GM21737 (cell line): ENCODE data around the gene NUTM2B.
"Not testable (repeated sequence)": the region's sequence is repeated elsewhere in the genome, so short reads cannot be mapped to it uniquely, and the experiment has no call there.

Experiments used
- ATAC-seq: cut with Tn5 transposase; IDR thresholded peaks from one replicate; pipeline ENCODE4 v1.9.1; 2021; ENCODE audit warnings: mild to moderate bottlenecking, moderate library complexity; ENCODE audit not compliant: unreplicated experiment

NUTM2B gene, protein sequence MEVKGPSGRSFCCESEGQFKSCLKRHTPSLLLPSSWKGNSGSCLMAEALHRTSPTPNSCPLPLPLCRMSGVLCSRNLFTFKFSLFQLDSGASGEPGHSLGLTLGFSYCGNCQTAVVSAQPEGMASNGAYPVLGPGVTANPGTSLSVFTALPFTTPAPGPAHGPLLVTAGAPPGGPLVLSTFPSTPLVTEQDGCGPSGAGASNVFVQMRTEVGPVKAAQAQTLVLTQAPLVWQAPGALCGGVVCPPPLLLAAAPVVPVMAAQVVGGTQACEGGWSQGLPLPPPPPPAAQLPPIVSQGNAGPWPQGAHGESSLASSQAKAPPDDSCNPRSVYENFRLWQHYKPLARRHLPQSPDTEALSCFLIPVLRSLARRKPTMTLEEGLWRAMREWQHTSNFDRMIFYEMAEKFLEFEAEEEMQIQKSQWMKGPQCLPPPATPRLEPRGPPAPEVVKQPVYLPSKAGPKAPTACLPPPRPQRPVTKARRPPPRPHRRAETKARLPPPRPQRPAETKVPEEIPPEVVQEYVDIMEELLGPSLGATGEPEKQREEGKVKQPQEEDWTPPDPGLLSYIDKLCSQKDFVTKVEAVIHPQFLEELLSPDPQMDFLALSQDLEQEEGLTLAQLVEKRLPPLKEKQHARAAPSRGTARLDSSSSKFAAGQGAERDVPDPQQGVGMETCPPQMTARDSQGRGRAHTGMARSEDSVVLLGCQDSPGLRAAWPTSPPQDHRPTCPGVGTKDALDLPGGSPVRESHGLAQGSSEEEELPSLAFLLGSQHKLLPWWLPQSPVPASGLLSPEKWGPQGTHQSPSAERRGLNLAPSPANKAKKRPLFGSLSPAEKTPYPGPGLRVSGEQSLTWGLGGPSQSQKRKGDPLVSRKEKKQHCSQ

DNA sequence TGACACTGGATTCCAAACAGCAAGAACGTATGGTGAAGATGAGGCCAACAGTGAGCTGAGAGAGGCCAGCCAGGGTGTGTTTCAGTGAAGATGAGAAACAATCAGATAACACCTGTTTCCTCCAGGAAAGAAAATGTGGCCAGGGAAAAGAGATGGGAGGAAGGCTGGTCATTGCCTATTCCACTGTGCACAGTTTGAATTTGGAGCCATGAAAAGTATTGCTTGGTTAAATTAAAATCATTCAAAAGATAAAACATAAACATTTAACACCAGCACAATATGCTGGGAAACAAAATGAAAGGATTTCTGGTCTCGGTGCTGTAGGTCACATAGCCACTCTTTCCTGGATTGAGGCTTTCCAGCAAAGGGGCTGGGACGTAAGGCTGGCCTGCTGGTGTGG lies at the start of gene NUTM2B:
Gene NUTM2B (plus strand): TSS at position 301 of the 400 bp plus-strand sequence. CDS start 383 bp downstream, outside the sequence.
- ATAC-seq: not testable (repeated sequence)

DNA sequence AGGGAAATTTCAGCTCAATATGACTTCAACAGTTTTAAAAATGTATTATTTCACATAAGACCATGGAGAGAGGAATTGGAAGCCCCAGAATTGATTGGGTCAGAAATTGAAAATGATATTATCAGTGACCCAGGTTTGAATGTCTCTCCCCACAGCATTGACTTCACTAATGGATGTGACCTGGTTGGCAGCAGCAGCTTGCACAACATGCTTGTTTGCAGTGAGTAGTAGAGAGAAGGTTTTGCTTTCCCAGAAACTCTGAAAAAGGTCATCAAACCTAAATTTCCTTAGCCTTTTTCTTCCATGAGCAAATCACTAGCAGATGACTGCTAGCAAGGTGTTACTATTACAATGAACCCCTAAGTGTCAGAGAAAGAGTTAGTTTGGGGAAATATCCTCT lies 39.7 kb upstream of the NUTM2B start:
- not testable (repeated sequence) for ATAC-seq

DNA sequence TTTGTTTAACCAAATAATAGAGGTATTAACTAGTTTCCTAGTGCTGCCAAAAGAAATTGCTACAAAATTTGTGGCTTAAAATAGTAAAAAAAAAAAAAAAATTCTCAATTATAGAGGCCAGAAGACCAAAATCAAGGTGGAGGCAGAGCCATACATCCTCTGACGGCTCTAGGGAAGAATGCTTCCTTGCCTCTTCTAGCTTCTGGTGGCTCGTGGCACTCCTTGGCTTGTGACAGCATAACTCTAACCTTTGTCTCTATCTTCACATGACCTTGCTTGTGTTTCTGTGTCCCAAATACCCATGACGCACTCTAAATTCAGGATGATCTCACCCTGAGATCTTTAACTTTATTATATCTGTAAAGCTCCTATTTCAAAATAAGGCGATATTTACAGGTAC lies 38.3 kb upstream of the NUTM2B start:
- not testable (repeated sequence) for ATAC-seq

DNA sequence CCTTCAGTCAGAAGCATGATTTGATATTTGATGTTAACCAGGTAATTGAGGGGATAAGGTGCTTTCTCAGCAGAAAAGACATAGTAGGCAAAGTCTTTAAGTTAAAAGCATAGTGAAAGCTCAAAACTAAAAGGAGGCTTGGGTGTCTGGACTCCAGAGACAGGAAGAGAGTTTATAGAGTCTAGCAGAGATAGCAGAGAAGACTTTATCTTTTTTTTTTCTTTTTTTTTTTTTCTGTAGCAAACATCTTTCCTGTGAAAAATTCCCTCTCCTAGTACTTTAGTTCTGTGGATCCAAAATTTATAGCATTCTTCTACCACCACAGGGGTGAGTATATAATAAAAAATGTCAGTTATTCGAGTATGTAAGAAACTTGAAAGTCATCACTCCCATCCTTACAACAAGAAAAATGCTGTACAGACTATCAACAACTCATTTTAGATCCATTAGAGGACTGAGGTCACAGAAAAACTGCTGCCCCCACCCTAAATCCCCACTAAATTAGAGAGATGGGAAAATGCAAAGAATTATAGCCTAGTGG lies 33.7 kb upstream of the NUTM2B start:
- not testable (repeated sequence) for ATAC-seq

DNA sequence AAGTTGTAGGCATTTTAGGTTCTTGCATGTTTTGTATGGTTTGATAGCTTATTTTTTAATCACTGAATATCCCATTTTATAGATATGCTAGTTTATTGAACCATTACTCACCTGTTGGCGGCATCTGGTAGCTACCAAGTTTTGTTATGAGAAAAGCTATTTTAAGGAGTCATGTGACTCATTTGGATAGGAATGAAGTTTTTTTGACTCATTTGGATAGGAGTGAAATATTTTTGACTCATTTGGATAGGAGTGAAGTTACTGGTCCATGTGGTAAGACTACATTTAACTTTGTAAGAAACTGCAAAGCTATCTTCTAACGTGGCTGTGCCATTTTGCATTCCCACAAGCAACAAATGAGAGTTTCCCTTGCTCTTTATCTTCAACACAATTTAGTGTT lies 28.1 kb upstream of the NUTM2B start:
- ATAC-seq: not testable (repeated sequence)

DNA sequence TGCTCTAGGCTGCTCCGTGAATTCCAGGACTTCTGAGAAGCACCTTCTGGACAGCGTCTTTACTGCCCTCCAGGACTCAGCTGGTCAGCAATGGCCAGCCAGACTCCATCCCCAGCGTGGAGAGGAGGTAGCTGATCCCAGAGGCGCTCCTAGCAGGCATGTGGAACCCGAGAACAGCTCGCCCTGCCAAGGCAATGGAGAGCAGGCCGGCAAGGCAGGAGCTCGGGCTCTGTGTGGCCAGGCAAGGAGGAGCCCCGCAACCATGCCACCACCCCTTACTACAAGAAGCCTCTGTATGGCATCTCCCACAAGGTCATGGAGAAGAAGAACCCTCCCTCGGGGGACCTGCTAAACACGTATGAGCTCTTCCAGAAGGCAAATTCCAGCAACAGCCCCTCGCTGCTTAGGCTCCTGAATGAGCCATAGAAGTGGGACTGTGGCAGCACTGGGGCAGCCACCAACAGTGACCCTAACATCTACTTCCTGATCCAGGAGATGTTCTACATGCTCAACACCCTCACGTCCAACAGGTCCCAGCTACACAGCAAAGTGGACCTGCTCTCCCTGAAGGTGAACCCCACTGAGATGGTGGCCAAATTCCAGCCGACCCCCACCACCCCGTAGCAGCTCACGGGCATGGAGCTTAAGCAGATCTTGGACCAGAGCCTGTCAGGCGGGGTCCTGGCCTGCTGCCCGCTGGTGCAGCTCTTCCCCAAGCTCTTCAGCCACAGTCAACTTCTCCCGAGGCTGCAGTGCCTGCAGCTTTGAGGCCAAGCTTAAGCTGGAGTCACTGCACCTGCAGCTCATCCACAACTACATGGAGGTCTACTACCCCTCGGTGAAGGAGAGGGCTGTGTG lies 19.8 kb upstream of the NUTM2B start:
- not testable (repeated sequence) for ATAC-seq

DNA sequence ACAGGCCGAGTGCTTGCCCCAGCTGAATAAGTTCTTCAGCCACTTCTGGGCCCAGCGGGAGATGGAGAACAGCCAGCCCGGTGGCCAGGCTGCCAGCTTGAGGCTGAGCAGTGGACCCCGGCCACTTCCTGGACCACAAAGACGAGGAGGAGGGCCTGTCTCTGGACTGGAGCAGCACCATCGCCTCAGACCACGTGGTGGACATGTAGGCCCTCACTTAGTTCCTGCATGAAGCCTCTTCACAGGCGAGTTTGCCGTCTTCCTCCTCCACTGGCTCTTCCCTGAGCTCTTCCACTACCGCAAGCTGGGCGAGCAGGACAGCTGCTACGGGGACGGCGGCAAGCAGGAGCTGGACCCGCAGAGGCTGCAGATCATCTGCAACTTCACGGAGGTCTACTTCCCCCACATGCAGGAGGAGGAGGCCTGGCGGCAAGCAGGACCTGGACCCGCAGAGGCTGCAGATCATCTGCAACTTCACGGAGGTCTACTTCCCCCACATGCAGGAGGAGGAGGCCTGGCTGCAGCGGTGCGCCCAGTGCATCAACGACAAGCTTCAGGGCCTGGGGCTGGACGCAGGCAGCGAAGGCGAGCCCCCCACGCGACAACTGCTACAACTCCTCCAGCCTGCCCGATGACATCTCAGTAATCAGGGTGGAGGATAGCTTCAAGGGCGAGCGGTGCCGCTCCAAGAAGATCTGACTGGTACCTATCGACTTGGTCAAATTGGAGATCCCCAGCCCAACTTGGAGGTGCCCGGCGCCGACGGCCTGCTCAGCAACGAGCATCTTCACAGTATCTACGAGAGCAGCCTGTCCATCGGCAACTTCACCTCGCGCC lies 18.9 kb upstream of the NUTM2B start:
- ATAC-seq: not testable (repeated sequence)

DNA sequence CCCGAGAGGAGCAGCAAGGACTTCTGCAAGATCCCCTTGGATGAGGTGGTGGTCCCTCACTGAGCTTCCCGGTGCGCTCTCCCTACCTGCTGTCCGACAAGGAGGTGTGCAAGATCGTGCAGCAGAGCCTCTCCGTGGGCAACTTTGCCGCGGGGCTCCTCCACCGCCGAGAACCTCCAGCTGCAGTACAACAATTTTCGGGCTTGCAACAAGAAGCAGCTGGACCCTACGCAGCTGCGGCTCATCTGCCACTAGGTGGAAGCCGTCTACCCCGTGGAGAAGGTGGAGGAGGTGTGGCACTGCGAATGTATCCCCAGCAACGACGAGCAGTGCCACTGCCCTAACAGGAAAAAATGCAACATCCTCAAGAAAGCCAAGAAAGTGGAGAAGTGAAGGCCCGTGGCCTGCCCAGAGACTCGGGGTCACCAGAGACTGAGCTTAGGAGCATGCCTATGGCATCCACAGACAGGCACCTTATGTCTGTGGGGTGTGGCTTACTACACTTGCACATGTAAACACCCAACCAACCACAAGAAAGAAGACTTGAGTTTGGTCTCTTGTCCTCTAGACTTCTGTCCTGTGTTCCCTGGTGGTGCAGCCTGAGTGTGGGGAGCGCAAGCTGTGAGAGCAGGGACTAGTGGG lies 17.9 kb upstream of the NUTM2B start:
- not testable (repeated sequence) for ATAC-seq

DNA sequence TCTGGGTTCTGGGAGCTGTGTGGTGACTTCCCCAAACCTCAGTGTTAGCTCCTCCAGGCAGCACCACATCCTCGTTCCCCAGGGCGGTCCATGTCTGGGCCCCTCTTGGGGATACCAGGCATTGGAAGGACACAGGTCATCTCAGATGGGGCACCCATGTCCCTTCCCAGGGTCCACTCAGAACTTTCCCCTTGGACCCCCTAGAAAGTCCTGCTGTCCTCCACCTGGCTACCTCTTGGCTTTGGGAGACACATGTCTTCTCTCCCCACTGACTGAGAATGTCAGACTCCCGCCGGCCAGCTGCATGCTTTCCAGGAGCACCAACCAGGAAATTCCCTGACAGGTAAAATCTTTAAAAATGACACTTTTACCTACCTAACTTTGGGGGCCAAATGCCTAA lies 16.4 kb upstream of the NUTM2B start:
- ATAC-seq: not testable (repeated sequence)

DNA sequence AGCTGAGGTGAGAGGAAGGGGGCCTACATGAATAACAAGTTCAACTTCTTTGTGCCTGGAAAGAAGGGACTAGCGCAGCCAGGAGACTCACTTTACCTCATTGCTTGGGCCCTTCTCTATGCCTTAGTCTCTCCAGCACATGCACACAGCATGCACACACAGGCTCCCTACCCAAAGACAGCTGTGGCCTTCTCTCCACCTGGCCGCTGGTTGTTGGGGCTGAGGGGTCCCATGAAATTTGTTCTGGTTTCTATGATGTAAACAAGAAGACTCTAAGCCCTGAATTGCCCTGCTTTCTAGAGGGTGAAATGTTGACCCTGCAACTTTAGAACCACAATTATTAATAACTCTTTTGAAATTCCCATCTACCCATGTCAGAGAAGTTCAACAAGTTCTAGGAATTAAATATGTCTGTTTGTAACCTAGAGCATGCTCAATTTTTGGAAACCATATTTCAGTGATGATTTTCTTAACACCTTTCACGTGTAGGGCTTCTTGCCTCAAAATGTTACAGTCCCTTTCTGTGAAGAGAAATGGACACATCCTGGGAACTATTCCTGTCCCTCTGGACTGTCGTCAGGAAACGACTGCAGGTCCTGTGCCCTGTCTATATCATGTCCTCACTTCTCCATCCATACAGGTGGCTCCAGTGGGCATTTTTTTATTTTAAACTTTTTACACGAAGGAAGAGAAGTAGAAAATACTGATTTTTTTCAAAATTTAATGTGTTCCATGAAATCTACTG lies 15.4 kb upstream of the NUTM2B start:
- ATAC-seq: not testable (repeated sequence)

DNA sequence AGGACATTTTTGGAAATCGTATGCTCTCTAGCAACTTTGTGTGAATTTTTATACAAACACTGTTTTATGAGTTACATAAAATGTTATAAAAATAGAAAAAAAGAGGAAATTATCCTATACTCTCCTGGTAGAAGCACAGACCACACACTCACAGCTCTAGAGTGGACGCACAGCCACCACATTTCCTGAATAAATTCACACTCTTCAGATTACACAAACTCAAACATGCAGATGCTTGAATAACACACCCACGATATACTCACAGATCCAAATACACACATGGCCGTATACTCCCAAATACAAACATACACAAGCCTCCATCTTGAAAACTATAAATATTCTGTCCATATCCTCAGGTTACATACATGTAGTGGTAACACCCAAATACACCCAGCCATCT lies 14.2 kb upstream of the NUTM2B start:
- not testable (repeated sequence) for ATAC-seq

DNA sequence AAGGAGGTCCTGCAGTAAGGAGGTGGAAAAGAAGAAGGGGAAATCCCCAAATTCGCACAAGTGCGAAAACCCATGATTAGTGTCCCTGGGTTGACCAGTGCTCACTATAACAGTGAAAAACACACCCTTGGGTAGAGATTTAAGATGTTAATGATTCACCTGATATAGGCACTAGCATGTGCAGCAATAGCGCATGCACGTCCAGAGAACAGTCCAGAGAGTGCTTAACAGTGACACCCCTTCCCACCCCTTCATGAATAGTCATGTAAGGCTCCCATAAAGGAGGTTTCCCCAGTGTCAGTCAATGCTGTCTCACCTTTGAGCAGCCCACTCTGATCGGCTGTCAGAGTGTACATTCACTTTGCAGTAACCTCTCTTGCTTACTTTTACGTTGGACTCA lies 6.4 kb upstream of the NUTM2B start:
- ATAC-seq: not testable (repeated sequence)

DNA sequence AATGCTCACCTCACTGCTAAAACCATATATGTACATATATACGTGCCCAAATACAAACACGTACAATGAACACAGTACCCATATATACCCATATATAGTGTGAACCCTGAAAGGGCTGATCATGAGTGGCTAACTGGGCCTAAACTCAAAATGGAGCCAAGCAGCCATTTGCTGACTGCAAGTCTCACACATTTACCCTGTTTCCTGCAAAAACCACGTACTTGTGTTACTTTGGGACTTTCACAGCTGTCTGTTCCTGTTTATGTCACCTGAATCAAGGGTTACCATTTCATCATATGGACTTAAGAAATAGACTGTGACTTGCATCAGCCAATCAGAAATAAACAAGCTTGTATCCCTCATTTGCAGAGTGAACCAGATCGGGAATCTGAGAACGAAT lies 5.9 kb upstream of the NUTM2B start:
- not testable (repeated sequence) for ATAC-seq

DNA sequence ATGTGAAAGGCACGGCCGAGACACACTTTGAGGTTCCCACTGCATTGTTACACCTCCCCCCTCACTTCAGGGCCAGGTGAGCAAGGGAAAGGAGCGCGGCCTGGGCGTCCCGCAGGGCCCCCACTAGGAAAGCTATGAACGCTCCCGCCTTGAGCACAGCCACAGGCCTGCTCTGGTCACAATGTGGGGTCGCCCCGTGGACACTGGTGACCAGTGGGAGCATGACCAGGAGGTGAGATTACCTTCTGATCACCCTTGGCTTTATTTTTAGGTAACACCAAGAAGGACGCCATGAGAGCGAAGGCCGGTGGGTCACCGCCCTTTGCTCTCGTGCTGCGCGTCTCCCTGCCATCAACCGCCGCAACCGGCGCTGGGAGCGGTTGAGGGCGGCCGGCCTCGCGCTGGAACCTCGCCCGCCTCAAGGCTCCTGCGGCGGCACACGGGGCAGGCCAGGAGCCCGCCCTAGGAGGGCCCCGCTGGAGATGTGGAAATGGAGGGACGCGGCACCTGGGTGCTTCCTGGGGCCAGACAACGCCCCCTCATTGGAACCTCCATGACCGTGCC lies 2.6 kb upstream of the NUTM2B start:
- ATAC-seq: not testable (repeated sequence)

DNA sequence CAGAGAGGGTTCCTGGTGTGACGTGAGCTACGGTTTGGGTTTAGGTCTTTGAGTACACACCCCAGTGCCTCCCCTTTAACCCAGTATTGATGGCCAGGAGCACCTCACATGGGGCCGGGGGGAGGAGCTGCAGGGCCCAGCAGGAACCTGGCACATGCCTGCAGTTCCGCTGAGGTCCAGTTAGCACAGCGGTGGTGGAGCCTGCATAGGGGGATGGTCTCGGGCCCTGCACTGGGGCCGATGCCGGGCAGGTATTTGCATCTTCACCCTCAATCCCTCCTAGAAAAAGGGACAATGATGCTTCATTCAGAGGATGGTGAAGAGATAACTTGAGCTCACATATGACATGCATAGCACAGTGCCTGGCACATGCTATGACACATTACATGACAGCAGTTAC lies 4.0 kb downstream of the NUTM2B start:
- not testable (repeated sequence) for ATAC-seq

DNA sequence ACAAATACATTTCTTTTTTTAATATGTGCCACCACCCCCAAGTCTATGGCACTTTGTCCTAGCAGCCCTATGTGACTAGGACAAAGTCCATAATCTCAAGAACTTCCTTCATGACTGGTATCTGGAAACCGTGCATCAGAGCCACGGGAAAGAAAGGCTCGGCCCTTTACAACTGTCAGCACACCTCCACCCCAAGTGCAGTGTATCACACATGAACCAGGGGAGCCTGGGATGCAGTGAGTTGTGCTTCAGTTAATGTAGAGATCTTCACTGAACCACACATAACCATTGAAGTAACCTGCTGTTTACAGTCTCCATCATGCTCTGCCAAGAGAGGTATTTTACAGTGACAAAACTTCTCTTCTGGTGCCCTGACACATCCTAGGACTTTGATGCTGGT lies 11.9 kb downstream of the NUTM2B start:
- not testable (repeated sequence) for ATAC-seq

DNA sequence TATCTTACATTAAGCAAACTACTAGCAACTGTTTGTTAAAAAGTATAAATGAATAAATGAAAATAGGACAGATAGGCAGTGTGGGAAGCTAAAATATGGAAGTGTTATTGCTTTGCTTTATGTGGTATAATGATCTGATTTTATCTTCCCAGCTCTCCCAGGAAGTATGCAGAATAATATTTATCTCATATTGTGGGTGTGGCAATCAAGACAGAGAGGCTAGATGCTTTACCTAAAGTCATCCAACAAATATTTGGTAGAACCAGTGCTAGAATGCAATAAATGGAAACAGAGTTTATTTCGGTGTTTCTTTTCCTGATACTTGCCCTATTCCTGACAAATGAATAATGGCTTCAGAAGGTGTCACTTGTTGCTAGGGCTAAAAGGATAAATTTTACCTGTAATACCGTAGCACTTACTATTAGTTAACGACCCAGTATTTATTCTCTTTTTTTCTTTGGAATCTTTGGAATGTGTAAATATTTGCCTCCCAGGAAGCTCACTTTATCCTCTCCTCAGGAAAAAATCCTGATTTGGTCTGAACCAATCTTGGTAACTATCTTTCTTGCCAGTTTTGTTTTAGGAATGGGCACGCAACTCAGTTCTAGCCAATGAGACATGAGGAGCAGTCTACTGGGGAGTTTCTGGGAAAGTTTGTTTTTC lies 14.0 kb downstream of the NUTM2B start:
- ATAC-seq: not testable (repeated sequence)
